SU-DHL-6 (cell line): ENCODE results near the gene TMEM81.

ENCODE experiments used
- CTCF ChIP-seq: fragments of 200-600 bp; sonication (generic); IDR thresholded peaks from one replicate; pipeline ENCODE4 v1.5.1; 2017; ENCODE audit warnings: antibody characterized with exemption, mild to moderate bottlenecking, low read length, moderate library complexity; ENCODE audit not compliant: insufficient read depth, poor library complexity, severe bottlenecking
- EZH2phosphoT487 ChIP-seq: fragments of 200-600 bp; sonication (generic), shearing (Covaris generic); conservative IDR thresholded peaks from 2 replicates; pipeline ENCODE4 v1.6.1; 2018; ENCODE audit warnings: mild to moderate bottlenecking, antibody characterized with exemption, low read length, moderate library complexity, mixed read lengths

- no peak for TF ChIP-seq CTCF
- TF ChIP-seq EZH2phosphoT487 = no peak
Observed at GRCh38 chr1:205048382-205048781, 35.9 kb downstream of the TMEM81 start.
